NCI-H1930 (cell line): ENCODE results near the gene PASK.
A peak's percentile ranks its signal among the peaks of the same experiment; 100 is the strongest.
"Not testable (repeated sequence)": the region's sequence is repeated elsewhere in the genome, so short reads cannot be mapped to it uniquely, and the experiment has no call there.

Experiments
- DNase-seq, 2 experiments: peaks; one replicate each; lab custom pipeline; 2025; lab: John Stamatoyannopoulos, UW

Gene PASK

DNA sequence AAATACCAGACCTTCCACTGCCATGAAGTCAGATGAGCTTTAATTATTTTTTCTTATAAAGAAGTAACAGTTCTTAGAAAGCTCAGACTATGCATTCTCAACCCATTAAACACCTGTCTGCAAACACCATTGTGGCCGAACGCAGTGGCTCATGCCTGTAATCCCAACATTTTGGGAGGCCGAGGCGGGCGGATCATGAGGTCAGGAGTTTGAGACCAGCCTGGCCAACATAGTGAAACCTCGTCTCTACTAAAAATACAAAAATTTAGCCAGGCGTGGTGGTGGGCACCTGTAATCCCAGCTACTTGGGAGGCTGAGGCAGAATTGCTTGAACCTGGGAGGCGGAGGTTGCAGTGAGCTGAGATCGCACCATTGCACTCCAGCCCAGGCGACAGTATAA, 44.7 kb downstream of the PASK start:
- not testable (repeated sequence) for DNase-seq

DNA sequence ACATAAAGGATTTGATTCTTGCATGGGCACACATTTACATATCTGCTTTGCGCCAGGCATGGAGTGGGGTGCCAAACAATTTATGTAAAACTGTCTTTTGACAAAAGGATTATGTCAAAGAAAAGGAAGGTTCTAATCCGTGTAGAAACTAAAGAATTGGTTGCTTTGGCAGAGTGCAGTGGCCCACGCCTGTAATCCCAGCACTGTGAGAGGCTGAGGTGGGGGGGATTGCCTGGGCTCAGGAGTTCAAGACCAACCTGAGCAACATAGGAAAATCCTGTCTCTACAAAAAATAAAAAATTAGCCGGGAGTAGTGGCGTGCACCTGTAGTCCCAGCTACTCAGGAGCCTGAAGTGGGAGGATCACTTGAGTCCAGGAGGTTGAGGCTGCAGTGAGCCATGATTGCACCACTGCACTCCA, 46.1 kb downstream of the PASK start:
- DNase-seq: no peak

DNA sequence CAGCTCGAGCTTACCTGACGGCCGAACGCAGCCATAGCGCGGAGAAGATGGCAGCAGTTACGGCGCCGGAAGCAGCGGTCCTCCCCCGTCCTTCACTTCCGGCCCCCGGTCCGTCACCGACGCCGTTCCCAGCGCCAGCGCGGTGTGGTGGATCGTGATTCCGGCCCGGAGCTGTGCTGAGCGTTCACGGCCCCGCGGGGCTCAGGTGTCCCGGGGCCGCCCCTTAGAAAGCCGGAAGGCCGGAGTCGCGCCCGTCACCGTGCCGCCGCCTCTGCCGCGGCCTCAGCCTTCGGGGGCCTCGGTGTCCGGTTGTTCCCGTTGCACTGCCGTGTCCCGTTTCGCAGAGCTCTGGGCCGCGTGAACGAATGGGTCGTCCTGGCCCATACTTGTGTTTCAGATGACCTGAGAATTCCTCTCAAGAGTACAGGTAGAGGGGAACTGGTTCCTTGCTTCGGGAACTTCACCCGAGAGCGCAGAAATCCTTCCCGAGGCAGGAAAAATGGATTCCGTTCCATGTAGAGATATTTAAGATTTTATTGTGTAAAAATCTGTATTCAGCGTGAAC, 47.0 kb downstream of the PASK start, which contains the start of gene MTERF4:
MTERF4 (minus strand) TSS at position 49 of the 565 bp plus-strand sequence; CDS start at position 35, 14 bp downstream.
- peak; percentile 78 to 87 for DNase-seq

DNA sequence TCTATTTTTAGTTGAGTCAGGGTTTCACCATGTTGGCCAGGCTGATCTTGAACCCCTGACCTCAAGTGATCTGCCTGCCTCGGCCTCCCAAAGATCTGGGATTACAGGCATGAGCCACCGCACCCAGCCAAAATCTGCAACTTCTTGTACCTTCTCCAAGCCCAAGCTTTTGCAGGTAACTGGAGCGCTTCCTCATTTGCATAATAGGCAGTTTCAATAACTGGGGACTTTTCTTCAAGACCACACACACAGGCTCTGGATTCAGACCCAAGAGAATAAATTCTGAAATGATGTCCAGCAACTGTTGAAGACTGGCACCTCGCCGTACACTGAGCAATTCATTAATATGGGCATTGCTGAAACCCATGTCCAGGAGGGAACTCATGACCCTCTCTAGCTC, 50.0 kb downstream of the PASK start:
- no peak for DNase-seq

DNA sequence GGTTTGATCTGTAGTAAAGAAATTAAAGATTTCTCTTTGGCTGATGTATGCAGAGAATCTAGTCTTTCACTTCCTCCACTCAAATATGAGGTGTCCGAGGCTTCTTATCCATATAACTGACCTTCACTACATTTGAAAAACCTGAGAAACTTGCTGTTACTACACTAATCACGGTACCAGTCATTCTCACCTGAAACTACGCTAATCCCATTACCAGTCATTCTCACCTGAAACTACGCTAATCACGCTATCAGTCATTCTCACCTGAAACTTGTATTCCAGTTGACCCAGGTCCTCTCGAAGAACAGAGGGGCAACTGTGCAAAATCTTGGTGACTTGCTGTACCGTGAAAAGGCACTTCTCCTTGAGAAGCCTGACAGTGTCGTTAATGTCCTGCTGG, 52.3 kb downstream of the PASK start:
- no peak for DNase-seq

DNA sequence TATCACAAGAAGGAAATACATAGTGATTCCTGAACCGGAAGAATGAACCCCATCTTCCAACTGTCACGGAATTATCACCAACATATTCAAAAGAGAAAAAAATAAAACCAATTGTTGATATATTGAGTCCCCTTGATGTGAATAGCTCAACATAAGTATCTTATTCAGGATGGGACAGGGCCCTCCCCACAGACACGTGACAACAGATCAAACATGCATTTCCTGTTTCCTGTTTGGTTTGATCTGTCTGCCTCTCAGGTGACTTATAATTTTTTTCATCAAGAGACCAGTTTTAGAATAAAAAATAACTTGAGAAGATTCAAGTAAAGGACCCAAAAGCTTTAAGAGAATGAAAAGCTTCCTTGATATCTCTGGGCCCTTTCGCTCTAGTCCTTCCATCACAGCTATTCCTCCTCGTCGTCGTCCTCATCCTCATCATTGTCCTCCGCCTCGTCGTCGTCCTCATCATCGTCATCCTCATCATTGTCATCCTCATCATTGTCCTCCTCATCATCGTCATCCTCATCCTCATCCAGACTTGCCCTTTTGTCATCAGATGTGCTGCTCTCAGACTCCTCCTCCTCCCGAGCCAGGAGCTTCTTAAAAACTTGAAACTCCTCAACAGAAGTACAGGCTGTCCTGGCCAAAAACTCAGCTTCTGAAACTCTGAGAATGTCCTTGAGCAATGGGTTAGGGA, 53.5 kb downstream of the PASK start:
- no peak for DNase-seq

DNA sequence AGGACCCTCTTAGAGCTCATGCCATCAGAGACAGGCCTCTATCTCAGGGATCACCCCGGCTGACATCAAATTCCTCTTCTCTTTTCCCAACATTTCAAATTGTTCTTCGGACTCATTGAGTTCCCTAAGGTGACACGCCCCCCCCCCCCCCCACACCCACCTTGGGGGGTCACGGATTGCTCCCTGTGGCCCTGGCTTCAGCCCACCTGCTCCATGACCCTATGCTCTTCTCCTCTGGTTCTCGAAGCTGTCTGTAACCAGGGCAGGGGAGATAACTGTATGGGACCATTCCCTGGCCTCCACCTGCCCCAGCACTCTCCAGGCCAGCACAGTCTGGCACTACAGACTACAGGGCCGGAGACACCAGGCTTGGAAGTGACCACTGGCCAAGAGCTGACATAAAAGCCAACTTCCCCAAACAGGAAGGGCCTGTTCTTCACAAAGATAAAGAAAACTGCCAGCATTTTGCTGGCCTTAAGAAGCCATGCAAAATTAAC, 54.3 kb downstream of the PASK start:
- DNase-seq: no peak

DNA sequence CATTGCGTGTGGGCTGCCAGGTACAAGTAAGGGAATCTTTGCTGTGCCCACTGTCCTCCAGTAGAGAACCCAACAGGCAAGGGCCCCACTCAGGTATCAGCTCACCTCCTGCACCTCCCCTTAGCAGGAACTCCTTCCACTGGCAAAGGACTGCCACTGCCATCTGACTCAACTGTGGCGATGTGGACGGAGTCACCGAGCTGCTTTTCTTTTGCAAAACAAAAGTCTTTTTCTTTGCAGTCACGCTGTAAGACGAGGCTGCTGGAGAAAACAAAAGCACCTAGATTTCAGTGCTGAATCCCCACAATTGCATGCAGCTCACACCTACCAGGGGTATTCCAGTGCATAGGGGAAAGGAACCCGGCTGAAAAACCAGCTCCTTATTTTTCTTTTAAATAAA, 55.1 kb downstream of the PASK start:
- DNase-seq: no peak

DNA sequence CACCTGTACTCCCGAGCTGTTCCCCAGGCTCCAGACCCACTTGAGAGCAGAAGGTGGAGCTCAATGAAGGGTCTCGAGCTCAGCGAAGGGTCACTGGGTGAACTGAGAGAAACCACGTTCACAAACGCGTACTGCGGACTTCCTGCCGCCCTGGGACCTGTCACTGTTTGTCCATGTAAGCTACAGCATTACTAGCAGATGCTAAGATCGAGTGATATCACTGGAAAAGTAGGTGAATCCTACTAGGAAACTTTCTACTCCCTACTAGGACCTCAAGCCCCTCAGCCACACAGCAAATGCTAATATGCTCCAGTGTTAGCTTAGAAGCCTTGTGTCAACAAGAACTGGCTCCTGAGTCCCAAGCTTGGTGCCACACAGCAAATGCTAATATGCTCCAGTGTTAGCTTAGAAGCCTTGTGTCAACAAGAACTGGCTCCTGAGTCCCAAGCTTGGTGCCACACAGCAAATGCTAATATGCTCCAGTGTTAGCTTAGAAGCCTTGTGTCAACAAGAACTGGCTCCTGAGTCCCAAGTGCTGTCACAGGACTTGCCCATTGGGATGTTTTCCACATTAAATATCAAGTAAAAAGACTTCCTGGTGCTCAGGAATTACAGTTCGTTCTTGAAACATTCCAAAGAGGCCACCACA, 56.0 kb downstream of the PASK start:
- DNase-seq: not testable (repeated sequence)

DNA sequence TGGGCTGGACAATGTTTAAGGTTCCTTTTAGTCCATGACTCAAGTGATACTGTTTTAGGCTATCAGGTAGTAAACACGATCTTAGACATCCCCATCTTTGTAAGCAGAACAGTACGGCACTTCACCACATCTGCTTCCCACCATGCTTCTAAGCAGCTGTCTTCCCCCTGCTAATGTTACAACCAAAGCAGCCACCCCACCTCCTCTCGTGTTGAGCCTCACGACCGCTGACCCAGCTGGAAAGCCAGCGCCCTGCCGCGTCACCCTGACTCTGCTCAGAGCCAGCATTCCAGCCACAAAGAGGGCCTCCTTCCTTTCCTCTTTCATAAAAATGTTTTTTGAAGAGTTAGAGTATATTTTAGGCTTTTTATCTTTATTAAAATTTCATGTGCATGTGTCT, 56.6 kb downstream of the PASK start:
- DNase-seq: no peak

DNA sequence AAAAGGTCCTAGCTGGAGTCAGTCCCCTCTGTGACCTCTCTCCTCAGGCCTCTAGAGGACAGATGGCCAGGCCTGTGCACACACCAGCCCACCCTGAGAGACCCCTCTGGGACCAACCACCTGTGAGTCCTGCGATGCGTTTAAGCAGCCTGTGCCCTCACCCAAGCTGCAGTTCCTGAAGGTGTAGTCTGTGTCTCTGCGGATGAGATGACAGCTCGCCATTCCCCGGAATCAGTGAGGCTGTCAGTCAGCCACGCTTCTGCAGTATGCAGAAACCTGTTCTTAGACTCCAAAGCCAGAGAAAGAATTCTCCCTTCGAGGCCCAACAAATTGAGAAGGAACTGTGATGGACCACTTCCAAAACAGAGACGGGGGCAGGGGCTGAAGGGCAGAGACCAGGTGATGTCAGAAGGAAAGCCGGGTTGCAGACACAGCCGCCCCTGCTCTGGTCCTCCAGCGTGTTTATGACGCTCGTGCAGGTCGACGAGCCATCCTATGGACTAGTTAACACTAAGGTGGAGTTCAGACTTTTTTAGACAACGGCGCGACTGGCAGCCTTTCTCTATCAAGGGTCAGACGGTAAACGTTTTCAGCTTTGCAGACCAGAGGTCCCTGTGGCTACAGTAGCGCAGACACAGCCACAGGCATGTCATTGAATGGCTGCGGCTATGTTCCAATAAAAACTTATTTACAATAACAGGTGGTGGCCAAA, 57.4 kb downstream of the PASK start:
- no peak for DNase-seq

DNA sequence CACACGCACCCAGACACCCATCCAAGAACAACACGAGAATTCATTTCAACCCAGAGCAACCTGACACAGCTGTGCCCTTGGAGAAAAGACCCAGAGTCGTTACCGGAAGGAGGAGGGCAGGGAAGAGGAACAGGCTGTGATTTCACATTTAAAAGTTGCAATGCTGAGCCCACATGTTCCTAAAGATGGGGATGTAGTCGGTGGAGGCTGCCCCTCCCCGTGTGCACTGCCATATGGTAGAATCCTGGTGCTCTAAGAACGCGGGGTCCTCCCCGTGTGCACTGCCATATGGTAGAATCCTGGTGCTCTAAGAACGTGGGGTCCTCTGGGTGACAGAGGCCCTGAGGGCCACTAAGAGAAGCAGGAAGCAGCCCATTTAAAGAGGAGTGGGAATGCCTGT, 58.1 kb downstream of the PASK start:
- DNase-seq: no peak

DNA sequence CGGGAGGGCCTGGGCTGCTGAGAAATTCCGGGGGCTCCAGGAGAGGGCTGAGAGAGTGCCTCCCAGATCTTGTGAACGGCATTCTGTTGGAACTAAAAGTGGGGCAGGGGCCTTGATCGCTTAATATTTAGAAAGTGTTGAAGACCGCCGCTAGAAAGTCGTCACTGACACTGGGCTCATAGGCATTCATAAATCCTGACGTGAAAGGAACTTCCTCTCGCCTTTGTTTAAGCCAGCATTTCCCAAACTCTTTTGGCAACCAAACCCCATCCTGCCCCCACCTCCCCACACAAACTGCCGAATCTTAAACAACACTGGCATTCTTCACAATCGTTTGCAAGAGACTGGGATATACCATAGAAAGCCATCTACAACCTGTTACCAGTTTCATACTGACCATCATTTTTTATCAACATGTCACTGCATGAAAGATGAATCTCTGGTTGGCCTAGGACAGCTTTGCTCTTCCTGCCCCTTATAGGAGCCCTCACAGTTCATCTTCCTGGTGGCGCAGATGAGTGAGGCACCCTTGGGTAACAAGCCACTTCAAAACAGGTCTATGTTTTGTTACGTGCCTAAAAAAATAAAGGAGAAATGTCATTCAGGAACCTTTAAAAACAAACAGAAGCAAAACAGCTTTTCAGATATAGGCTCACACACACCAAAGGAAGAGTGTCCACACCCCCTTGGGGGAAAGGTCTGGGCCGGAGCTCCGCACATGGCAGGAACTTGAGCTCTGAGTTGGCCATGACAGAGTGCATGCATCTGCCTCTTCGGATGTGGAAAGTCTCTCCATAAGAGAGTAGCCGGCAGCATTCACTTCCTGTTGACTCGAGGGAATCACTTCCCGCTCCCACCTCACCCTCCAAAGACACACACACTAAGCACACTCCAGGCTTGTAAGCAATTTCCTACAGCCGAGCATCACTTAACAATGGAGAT, 60.2 kb downstream of the PASK start:
- DNase-seq: no peak

DNA sequence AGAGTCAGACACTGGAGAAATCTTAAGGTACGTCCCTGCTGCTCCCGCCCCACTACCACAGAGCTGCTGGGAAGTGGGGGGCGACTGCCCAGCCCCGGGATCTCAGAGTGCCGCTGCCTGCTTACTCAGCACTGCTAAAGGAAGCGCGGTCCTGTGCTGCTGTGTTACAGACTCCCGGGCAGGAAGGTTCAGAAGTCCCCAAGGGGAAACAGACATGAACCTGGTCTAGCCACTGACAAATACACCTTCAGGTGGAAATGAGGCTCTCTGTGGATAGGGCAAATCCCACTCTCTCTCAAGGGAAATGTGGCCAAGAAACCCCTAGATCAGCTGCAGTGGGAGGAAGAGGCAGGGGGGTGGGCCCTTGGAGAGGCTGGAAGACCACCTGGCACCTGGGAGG, 60.9 kb downstream of the PASK start:
- DNase-seq: no peak

DNA sequence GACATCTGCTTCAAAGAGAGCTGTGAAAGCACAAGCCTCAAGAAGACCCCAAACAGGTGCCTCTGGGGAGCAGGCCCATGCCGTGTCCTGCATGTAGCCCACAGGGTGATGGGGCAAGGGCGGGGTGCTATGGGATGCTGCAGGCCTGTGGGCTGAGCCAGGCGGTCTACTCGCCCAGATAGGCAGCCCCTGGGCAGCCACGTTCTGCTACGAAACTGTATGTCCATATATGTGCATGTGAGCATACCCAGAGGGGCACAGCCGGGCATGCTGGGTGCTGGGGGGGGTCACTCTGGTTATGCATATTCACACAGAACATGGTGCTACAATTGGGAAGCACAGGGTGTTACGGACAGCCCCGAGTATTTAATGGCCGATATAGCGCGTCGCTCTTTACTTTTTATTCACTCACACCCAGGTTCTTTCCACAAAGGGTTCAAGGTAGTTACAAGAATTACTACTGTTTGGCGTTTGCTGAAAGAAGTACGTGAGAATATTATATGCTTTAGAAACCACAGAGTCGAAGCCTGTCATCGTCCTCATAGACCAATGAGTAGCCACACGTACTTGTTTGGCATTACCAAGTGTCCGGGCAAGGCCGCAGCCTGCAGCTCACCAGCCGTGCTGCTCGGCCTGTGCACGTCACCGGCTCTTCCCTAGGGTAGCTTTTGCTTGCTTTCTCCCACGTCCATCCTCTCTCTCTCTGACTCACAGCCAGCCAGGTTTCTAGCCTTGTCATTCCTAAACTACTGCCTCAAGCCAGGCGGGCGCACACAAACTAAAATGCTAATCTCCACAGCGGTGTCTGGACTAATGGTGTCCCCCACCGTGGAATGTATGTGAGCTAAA, 61.6 kb downstream of the PASK start:
- no peak for DNase-seq

DNA sequence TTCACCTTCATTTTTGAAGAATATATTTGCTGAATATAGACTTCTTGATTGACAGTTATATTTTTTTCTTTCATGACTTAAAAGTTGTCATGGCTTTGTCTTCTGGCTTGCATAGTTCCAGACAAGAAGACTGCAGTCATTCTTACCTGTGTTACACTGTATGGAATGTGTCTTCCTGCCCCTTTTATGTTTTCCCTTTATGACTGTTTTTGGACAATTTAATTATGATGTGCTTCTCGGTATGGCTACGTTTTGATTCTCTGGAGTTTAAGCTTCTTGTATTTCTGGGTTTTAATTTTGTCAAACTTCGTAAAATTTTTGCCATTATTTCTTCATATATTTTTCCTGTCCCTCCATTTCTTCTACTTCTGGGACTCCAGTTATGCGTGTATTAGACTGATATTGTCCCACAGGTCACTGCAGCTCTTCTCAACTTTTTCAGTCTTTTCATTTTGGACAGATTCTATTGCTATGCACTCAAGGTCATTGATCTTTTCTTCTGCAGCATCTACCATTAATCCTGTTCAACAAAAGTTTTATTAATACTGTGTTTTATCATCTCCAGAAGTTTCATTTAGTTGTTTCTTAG, 64.3 kb downstream of the PASK start:
- no peak for DNase-seq

DNA sequence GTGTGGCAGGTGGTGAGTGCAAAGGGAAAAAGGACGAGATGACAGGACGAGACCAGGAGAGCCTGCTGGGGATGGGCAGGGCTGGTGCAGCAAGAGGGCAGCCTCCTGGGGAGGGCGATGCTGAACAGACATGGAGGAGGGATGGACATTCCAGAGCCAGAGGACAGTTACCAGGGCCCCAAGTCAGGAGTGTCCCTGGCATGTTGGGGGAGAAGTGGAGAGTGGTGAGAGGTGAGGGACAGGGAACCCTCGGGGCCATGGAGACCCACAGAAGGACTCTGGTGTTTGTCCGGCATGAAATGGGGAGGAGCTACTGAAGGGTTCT, 66.2 kb downstream of the PASK start:
- no peak for DNase-seq

DNA sequence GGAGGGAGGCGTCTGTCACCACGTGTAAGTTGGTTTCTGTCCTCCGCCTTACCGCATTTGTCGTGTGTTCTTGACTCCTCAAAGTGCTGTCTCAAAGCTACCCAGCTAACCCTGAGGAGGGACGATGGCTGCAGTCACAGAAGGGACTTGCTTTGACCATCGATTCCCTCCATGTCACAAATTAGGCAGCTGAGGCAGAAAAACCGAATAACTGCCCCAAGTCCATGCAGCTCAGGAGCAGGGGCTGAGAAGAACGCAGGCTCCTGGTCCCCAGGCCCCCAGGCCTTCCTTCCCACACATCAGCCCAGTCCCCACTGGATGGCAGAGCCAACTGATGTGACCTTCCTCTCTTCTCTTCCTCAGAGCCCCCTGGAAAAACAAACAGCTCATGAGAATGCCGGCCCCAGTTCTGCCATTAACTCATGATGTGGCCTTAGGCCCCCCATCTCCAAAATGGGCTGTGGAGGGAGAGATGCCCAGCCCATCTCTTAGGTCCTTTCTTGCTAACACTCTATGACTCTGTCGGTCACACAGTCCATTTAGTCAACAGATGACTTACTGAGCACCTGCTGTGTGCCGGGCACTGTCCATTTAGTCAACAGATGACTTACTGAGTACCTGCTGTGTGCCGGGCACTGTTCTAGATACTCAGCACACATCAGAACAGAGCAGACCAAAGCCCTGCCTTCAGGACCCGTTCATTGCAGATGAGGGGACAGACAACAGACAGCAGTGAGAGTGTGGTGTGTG, 66.8 kb downstream of the PASK start:
- DNase-seq: no peak

DNA sequence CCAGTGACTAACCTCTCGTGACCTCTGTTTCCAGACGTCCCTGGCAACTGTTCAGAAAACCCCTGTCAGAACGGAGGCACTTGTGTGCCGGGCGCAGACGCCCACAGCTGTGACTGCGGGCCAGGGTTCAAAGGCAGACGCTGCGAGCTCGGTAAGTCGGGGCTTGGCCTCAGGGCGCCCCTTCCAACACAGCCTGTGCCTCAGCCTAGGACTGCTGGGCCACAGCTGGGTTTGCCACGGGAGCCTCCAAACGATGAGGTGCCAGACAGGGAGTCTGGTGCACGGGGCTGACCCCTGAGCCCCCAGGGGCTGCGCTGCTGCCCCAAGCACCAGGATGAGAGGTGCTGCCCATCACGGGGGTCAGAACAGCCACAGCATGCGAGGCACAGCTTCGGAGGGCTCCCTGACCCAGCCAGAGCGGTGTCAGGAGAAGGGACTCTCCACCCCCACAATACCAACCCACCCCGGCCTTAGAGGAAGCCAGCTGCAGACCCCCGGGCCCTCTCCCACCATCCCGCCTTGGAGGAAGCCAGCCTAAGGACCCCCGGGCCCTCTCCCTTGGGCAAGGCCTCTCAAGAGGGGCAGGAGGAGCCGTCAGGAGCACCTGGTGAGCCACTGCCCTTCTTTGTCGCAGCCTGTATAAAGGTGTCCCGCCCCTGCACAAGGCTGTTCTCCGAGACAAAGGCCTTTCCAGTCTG, 67.5 kb downstream of the PASK start:
- DNase-seq: no peak
